GM23338 (cell line): ENCODE results near the gene SLC25A26. TPM values are rescaled to one million over a fixed set of nuclear protein-coding genes. Genes with fewer than 3 reads are reported as not detected.

Experiments
- ATAC-seq: fragments of 200-7000 bp; cut with Tn5 transposase; 3 replicates; pipeline ENCODE4 v1.9.1; 2020
- DNase-seq: peaks from one replicate; pipeline ENCODE4 v3.0.0-alpha.2; 2015; ENCODE audit warnings: low spot score
- H2AFZ ChIP-seq: fragments of 200-600 bp; sonication (generic); 2 replicates; pipeline ENCODE4 v1.8.0; 2016; ENCODE audit warnings: antibody characterized with exemption, mild to moderate bottlenecking, moderate library complexity
- H3F3A ChIP-seq: fragments of 200-600 bp; sonication (generic); replicated peaks from 2 replicates; pipeline ENCODE4 v1.8.0; 2017; ENCODE audit warnings: antibody characterized with exemption, mixed run types, low read depth
- H3K27ac ChIP-seq: fragments of 200-600 bp; sonication (generic); 2 replicates; pipeline ENCODE4 v1.6.1; 2016; ENCODE audit warnings: low read depth
- H3K27me3 ChIP-seq: fragments of 200-600 bp; sonication (generic); 2 replicates; pipeline ENCODE4 v1.8.0; 2016; ENCODE audit warnings: mild to moderate bottlenecking, mixed run types, moderate library complexity; ENCODE audit not compliant: insufficient read depth
- H3K36me3 ChIP-seq: fragments of 200-600 bp; sonication (generic); 2 replicates; pipeline ENCODE4 v1.8.0; 2016; ENCODE audit warnings: mild to moderate bottlenecking; ENCODE audit not compliant: insufficient read depth
- H3K4me1 ChIP-seq: fragments of 200-600 bp; sonication (generic); 2 replicates; pipeline ENCODE4 v1.8.0; 2016; ENCODE audit warnings: mild to moderate bottlenecking, moderate library complexity; ENCODE audit not compliant: insufficient read depth
- H3K4me2 ChIP-seq: fragments of 200-600 bp; sonication (generic); 2 replicates; pipeline ENCODE4 v1.7.1; 2017; ENCODE audit warnings: mixed run types
- H3K4me3 ChIP-seq: fragments of 200-600 bp; sonication (generic); 2 replicates; pipeline ENCODE4 v1.6.1; 2016; ENCODE audit warnings: mixed run types
- H3K79me2 ChIP-seq: fragments of 200-600 bp; sonication (generic); replicated peaks from 2 replicates; pipeline ENCODE4 v1.8.0; 2017; ENCODE audit warnings: mild to moderate bottlenecking; ENCODE audit not compliant: insufficient read depth
- H3K9me2 ChIP-seq: fragments of 200-600 bp; sonication (generic); 2 replicates; pipeline ENCODE4 v1.8.0; 2017; ENCODE audit not compliant: insufficient read depth
- H4K20me1 ChIP-seq: fragments of 200-600 bp; sonication (generic); replicated peaks from 2 replicates; pipeline ENCODE4 v1.8.0; 2017; ENCODE audit warnings: mild to moderate bottlenecking; ENCODE audit not compliant: insufficient read depth
- H3K27ac Mint-ChIP-seq: 2 replicates; pipeline ENCODE4 v1.8.0; 2020; ENCODE audit warnings: inconsistent platforms, mild to moderate bottlenecking, moderate library complexity, mixed read lengths
- H3K27me3 Mint-ChIP-seq: 3 replicates; pipeline ENCODE4 v1.8.0; 2022; ENCODE audit warnings: low read depth, mild to moderate bottlenecking, moderate library complexity, mixed read lengths, inconsistent platforms; ENCODE audit not compliant: insufficient read depth, poor library complexity
- H3K36me3 Mint-ChIP-seq: 3 replicates; pipeline ENCODE4 v1.8.0; 2021; ENCODE audit warnings: low read depth, mild to moderate bottlenecking, inconsistent platforms, moderate library complexity, mixed read lengths
- H3K4me1 Mint-ChIP-seq: 3 replicates; pipeline ENCODE4 v1.8.0; 2020; ENCODE audit warnings: mild to moderate bottlenecking, inconsistent platforms, mixed read lengths
- H3K4me3 Mint-ChIP-seq: 3 replicates; pipeline ENCODE4 v1.8.0; 2021; ENCODE audit warnings: moderate library complexity, mild to moderate bottlenecking, inconsistent platforms, mixed read lengths
- H3K9me3 Mint-ChIP-seq: 3 replicates; pipeline ENCODE4 v1.8.0; 2020; ENCODE audit warnings: moderate library complexity, mild to moderate bottlenecking, inconsistent platforms, mixed read lengths
- CREB1 ChIP-seq: fragments of 250-450 bp; sonication (Bioruptor Pico); IDR thresholded peaks from 2 replicates; pipeline ENCODE4 v1.5.0; 2020; ENCODE audit warnings: low read depth, mild to moderate bottlenecking, moderate library complexity
- EZH2 ChIP-seq: fragments of 200-600 bp; sonication (generic); IDR thresholded peaks from one replicate; pipeline ENCODE4 v1.8.0; 2017; ENCODE audit warnings: antibody characterized with exemption, mild to moderate bottlenecking, low read depth; ENCODE audit not compliant: unreplicated experiment
- EZH2phosphoT487 ChIP-seq: fragments of 200-600 bp; sonication (generic); IDR thresholded peaks from one replicate; pipeline ENCODE4 v1.8.1; 2018; ENCODE audit warnings: antibody characterized with exemption; ENCODE audit not compliant: unreplicated experiment
- JUNB ChIP-seq: IDR thresholded peaks from one replicate; pipeline ENCODE4 v1.6.1; 2016; ENCODE audit warnings: antibody characterized with exemption; ENCODE audit not compliant: unreplicated experiment
- NANOG ChIP-seq: IDR thresholded peaks from 2 replicates; pipeline ENCODE4 v1.6.1; 2016; ENCODE audit warnings: antibody characterized with exemption, borderline replicate concordance
- POLR2AphosphoS5 ChIP-seq: IDR thresholded peaks from 2 replicates; pipeline ENCODE4 v1.6.1; 2016; ENCODE audit warnings: antibody characterized with exemption, low read depth
- STAT1 ChIP-seq: IDR thresholded peaks from one replicate; pipeline ENCODE4 v1.6.1; 2016; ENCODE audit warnings: antibody characterized with exemption; ENCODE audit not compliant: unreplicated experiment
- ZNF114 ChIP-seq: fragments of 250-450 bp; sonication (Bioruptor Pico); IDR thresholded peaks from 2 replicates; pipeline ENCODE4 v1.5.0; 2020; ENCODE audit warnings: mild to moderate bottlenecking, moderate library complexity
- ZNF331 ChIP-seq: fragments of 250-450 bp; sonication (Bioruptor Pico); IDR thresholded peaks from 2 replicates; pipeline ENCODE4 v1.5.0; 2020; ENCODE audit warnings: low read depth, mild to moderate bottlenecking, moderate library complexity
- polyA plus RNA-seq: library from polyadenylated mRNA; unstranded; fragments of >200 nt; fragmentation: Nextera tagmentation; extraction: Ambion mirVana; gene quantifications from 2 replicates; pipeline ENCODE4 v1.2.1, GENCODE V29; 2016
- total RNA-seq: library from RNA; depleted of rRNA; stranded (reverse); fragments of >200 nt; shearing (Covaris generic); gene quantifications from 2 replicates; pipeline ENCODE4 v1.2.3, GENCODE V29; 2014
- TF ChIP-seq, protein P1 (sequence below), 2 experiments: fragments of 200-600 bp in 1 of 2; sonication (generic) in 1 of 2; conservative IDR thresholded peaks; 2 replicates each; pipeline versions ENCODE4 v1.5.1 to v1.6.1; 2016 to 2017; ENCODE audit warnings: antibody characterized with exemption in 2 of 2, low read depth in 2 of 2, mild to moderate bottlenecking in 2 of 2, moderate library complexity in 1 of 2
- TF ChIP-seq, protein P2 (sequence below): fragments of 250-450 bp; sonication (Bioruptor Pico); IDR thresholded peaks from 2 replicates; pipeline ENCODE4 v1.5.0; 2020; ENCODE audit warnings: mild to moderate bottlenecking, moderate library complexity
- TF ChIP-seq, protein P3 (sequence below): IDR thresholded peaks from one replicate; pipeline ENCODE4 v1.6.1; 2018; ENCODE audit warnings: antibody characterized with exemption; ENCODE audit not compliant: unreplicated experiment
- TF ChIP-seq, protein P4 (sequence below): IDR thresholded peaks from 2 replicates; pipeline ENCODE4 v1.6.1; 2016; ENCODE audit warnings: antibody characterized with exemption

SLC25A26 gene
- total and polyA plus RNA-seq, 2 experiments from 2014 or later = 24.8 to 40.2 TPM

DNA sequence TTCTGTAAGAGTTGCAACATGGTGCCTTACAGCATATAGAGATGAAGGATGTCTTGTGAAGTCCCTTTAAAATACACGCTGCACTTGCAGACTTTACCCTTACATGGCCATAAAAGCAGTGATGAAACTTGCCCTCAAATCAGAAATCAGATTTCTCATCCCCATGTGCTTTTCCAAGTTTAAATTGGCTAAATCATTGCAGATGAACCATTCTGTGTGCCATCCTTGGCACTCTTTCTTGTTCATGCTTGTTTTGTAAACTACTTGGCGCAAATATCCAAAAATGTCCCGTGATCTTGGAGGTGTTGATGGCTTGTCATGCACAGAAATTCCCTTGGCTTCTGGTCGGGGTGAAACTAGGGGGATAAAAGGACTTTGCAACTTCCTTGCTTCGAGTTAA lies 144.3 kb downstream of the SLC25A26 start:
- H3K36me3 Mint-ChIP-seq = no peaks in the 10 kb centered on the region
- no peak overlapping the region for H3K27ac Mint-ChIP-seq
- DNase-seq = no peak

More for the DNA sequence above, 144.3 kb downstream of the SLC25A26 start:
- no peak overlapping the region for H2AFZ ChIP-seq
- H3K27me3 Mint-ChIP-seq = peaks cover 2% of the 10 kb centered on the region
- no peak for TF ChIP-seq STAT1
- TF ChIP-seq ZNF331 (CRISPR knock-in tag) = no peak
- TF ChIP-seq, protein P1, sequence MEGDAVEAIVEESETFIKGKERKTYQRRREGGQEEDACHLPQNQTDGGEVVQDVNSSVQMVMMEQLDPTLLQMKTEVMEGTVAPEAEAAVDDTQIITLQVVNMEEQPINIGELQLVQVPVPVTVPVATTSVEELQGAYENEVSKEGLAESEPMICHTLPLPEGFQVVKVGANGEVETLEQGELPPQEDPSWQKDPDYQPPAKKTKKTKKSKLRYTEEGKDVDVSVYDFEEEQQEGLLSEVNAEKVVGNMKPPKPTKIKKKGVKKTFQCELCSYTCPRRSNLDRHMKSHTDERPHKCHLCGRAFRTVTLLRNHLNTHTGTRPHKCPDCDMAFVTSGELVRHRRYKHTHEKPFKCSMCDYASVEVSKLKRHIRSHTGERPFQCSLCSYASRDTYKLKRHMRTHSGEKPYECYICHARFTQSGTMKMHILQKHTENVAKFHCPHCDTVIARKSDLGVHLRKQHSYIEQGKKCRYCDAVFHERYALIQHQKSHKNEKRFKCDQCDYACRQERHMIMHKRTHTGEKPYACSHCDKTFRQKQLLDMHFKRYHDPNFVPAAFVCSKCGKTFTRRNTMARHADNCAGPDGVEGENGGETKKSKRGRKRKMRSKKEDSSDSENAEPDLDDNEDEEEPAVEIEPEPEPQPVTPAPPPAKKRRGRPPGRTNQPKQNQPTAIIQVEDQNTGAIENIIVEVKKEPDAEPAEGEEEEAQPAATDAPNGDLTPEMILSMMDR (conservative IDR thresholded peaks at IDR 0.05; ENCODE audit: low read depth in 2 of 2) = no peak
- TF ChIP-seq EZH2 = no peak
- TF ChIP-seq EZH2phosphoT487 = no peak
- no peak for TF ChIP-seq JUNB
- TF ChIP-seq, protein P2, sequence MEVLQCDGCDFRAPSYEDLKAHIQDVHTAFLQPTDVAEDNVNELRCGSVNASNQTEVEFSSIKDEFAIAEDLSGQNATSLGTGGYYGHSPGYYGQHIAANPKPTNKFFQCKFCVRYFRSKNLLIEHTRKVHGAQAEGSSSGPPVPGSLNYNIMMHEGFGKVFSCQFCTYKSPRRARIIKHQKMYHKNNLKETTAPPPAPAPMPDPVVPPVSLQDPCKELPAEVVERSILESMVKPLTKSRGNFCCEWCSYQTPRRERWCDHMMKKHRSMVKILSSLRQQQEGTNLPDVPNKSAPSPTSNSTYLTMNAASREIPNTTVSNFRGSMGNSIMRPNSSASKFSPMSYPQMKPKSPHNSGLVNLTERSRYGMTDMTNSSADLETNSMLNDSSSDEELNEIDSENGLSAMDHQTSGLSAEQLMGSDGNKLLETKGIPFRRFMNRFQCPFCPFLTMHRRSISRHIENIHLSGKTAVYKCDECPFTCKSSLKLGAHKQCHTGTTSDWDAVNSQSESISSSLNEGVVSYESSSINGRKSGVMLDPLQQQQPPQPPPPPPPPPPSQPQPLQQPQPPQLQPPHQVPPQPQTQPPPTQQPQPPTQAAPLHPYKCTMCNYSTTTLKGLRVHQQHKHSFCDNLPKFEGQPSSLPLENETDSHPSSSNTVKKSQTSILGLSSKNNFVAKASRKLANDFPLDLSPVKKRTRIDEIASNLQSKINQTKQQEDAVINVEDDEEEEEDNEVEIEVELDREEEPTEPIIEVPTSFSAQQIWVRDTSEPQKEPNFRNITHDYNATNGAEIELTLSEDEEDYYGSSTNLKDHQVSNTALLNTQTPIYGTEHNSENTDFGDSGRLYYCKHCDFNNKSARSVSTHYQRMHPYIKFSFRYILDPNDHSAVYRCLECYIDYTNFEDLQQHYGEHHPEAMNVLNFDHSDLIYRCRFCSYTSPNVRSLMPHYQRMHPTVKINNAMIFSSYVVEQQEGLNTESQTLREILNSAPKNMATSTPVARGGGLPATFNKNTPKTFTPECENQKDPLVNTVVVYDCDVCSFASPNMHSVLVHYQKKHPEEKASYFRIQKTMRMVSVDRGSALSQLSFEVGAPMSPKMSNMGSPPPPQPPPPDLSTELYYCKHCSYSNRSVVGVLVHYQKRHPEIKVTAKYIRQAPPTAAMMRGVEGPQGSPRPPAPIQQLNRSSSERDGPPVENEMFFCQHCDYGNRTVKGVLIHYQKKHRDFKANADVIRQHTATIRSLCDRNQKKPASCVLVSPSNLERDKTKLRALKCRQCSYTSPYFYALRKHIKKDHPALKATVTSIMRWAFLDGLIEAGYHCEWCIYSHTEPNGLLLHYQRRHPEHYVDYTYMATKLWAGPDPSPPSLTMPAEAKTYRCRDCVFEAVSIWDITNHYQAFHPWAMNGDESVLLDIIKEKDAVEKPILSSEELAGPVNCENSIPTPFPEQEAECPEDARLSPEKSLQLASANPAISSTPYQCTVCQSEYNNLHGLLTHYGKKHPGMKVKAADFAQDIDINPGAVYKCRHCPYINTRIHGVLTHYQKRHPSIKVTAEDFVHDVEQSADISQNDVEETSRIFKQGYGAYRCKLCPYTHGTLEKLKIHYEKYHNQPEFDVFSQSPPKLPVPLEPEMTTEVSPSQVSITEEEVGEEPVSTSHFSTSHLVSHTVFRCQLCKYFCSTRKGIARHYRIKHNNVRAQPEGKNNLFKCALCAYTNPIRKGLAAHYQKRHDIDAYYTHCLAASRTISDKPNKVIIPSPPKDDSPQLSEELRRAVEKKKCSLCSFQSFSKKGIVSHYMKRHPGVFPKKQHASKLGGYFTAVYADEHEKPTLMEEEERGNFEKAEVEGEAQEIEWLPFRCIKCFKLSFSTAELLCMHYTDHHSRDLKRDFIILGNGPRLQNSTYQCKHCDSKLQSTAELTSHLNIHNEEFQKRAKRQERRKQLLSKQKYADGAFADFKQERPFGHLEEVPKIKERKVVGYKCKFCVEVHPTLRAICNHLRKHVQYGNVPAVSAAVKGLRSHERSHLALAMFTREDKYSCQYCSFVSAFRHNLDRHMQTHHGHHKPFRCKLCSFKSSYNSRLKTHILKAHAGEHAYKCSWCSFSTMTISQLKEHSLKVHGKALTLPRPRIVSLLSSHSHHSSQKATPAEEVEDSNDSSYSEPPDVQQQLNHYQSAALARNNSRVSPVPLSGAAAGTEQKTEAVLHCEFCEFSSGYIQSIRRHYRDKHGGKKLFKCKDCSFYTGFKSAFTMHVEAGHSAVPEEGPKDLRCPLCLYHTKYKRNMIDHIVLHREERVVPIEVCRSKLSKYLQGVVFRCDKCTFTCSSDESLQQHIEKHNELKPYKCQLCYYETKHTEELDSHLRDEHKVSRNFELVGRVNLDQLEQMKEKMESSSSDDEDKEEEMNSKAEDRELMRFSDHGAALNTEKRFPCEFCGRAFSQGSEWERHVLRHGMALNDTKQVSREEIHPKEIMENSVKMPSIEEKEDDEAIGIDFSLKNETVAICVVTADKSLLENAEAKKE (CRISPR knock-in tag) = no peak
- no peak for TF ChIP-seq CREB1
- TF ChIP-seq, protein P3, sequence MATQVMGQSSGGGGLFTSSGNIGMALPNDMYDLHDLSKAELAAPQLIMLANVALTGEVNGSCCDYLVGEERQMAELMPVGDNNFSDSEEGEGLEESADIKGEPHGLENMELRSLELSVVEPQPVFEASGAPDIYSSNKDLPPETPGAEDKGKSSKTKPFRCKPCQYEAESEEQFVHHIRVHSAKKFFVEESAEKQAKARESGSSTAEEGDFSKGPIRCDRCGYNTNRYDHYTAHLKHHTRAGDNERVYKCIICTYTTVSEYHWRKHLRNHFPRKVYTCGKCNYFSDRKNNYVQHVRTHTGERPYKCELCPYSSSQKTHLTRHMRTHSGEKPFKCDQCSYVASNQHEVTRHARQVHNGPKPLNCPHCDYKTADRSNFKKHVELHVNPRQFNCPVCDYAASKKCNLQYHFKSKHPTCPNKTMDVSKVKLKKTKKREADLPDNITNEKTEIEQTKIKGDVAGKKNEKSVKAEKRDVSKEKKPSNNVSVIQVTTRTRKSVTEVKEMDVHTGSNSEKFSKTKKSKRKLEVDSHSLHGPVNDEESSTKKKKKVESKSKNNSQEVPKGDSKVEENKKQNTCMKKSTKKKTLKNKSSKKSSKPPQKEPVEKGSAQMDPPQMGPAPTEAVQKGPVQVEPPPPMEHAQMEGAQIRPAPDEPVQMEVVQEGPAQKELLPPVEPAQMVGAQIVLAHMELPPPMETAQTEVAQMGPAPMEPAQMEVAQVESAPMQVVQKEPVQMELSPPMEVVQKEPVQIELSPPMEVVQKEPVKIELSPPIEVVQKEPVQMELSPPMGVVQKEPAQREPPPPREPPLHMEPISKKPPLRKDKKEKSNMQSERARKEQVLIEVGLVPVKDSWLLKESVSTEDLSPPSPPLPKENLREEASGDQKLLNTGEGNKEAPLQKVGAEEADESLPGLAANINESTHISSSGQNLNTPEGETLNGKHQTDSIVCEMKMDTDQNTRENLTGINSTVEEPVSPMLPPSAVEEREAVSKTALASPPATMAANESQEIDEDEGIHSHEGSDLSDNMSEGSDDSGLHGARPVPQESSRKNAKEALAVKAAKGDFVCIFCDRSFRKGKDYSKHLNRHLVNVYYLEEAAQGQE = no peak
- TF ChIP-seq, protein P4, sequence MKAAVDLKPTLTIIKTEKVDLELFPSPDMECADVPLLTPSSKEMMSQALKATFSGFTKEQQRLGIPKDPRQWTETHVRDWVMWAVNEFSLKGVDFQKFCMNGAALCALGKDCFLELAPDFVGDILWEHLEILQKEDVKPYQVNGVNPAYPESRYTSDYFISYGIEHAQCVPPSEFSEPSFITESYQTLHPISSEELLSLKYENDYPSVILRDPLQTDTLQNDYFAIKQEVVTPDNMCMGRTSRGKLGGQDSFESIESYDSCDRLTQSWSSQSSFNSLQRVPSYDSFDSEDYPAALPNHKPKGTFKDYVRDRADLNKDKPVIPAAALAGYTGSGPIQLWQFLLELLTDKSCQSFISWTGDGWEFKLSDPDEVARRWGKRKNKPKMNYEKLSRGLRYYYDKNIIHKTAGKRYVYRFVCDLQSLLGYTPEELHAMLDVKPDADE = no peak
- no peak for TF ChIP-seq NANOG
- TF ChIP-seq POLR2AphosphoS5 = no peak
- TF ChIP-seq ZNF114 = no peak
- peaks cover 17% of the 10 kb centered on the region for H3K4me1 ChIP-seq
- peaks cover 24% of the 10 kb centered on the region for H3K4me1 Mint-ChIP-seq
- H3K27me3 ChIP-seq = no peaks in the 10 kb centered on the region
- H3K9me3 Mint-ChIP-seq = no peaks in the 10 kb centered on the region
- no peak for ATAC-seq
- no peak overlapping the region for H3K4me3 ChIP-seq
- no peaks in the 10 kb centered on the region for H3K9me2 ChIP-seq
- no peak overlapping the region for H3K27ac ChIP-seq
- H3K79me2 ChIP-seq = no peaks in the 10 kb centered on the region
- no peaks in the 10 kb centered on the region for H3F3A ChIP-seq
- H3K4me3 Mint-ChIP-seq = no peak overlapping the region
- H3K36me3 ChIP-seq = no peaks in the 10 kb centered on the region
- peak overlapping the region; percentile 50; the same call in 1 of the 2 replicates for H3K4me2 ChIP-seq
- no peaks in the 10 kb centered on the region for H4K20me1 ChIP-seq
